T47D (cell line): ENCODE data around the gene ODAD2.

Experiments
- DNase-seq, 2 experiments: peaks; one replicate each; pipeline versions ENCODE4 v3.0.0 to v3.0.0-alpha.2; 2011 to 2012; ENCODE audit warnings: low read depth in 1 of 2, low spot score in 1 of 2
- JUND ChIP-seq: IDR thresholded peaks from 2 replicates; pipeline ENCODE4 v1.6.1; 2012; ENCODE audit warnings: low read depth
- in situ Hi-C: cut with HindIII; loops from 2 replicates; pipeline ENCODE4 v1.10.0; 2016; ENCODE audit warnings: low sequenced_read_pairs, low pct_unique_long_range_greater_than_20kb

Gene ODAD2, protein sequence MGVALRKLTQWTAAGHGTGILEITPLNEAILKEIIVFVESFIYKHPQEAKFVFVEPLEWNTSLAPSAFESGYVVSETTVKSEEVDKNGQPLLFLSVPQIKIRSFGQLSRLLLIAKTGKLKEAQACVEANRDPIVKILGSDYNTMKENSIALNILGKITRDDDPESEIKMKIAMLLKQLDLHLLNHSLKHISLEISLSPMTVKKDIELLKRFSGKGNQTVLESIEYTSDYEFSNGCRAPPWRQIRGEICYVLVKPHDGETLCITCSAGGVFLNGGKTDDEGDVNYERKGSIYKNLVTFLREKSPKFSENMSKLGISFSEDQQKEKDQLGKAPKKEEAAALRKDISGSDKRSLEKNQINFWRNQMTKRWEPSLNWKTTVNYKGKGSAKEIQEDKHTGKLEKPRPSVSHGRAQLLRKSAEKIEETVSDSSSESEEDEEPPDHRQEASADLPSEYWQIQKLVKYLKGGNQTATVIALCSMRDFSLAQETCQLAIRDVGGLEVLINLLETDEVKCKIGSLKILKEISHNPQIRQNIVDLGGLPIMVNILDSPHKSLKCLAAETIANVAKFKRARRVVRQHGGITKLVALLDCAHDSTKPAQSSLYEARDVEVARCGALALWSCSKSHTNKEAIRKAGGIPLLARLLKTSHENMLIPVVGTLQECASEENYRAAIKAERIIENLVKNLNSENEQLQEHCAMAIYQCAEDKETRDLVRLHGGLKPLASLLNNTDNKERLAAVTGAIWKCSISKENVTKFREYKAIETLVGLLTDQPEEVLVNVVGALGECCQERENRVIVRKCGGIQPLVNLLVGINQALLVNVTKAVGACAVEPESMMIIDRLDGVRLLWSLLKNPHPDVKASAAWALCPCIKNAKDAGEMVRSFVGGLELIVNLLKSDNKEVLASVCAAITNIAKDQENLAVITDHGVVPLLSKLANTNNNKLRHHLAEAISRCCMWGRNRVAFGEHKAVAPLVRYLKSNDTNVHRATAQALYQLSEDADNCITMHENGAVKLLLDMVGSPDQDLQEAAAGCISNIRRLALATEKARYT

DNA sequence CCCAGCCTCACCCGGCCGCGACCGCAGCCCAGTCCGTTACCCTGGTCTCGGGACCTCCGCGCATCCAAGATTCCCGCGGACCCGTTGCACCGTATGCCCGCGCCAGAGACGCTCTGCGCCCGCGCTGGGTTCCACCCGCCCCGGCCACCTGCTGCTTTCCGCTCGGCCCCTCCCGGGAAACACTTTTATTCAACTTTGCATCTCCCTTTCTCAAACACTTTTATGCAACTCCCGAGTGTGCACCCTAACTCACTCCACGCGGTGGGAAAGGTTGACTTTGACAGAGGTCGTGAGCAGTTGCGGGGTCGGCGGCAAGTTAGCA is at the start of gene ODAD2:
Gene ODAD2, minus strand, starts transcription at position 126 of the 322 bp plus-strand sequence. CDS start 3,937 bp downstream, outside the sequence.
- no peak for TF ChIP-seq JUND
- in situ Hi-C loops: no loop called here
- no peak for DNase-seq

DNA sequence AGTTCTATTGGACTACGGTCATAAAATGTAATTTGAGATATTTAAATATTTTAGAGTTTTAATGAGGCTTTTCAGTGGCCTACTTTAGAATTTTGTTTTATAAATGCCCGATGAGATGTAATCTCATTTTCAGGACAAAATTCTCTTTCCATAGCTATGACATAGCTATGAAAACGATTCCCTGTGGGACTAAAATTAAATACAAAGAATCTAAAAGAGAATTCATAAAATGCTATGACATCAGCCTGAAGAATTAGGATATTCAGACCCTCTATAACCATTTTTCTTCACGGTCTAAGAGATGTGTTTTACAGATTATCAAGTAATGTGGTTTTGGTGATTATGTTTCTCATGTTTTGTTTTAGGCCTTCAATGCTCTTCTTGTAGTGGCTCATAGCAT is 48.2 kb upstream of the ODAD2 start:
- no peak for TF ChIP-seq JUND
- in situ Hi-C loops: no loop called here
- no peak for DNase-seq

- DNase-seq: no peak
- no peak for TF ChIP-seq JUND
- in situ Hi-C loops: no loop called here
Observed at GRCh38 chr10:28046579-28046978, 47.7 kb upstream of the ODAD2 start.

- TF ChIP-seq JUND: no peak
- no peak for DNase-seq
Observed at GRCh38 chr10:28043941-28044340, 45.1 kb upstream of the ODAD2 start.

DNA sequence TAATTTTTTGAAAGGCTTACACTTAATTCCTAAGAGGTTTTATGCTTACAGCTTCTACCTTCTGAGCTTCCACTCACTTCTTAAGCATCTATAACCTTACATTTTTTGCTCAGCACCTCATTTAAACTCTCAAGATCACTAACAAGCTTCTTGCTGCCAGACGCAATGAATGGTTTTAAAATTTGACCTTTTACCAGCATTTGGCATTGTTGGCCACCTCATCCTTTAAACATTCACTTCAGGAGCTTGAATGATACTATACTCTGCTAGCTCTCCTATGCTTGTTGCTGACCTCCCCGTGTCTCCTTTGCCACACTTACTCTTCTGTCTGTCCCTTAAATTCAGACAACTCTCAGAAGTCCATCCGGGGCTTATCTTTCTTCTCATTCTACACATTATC is 37.7 kb upstream of the ODAD2 start:
- no peak for DNase-seq
- in situ Hi-C loops: no loop called here
- no peak for TF ChIP-seq JUND

More at GRCh38 chr10:28043941-28044340, 45.1 kb upstream of the ODAD2 start:
- in situ Hi-C loops: no loop called here

DNA sequence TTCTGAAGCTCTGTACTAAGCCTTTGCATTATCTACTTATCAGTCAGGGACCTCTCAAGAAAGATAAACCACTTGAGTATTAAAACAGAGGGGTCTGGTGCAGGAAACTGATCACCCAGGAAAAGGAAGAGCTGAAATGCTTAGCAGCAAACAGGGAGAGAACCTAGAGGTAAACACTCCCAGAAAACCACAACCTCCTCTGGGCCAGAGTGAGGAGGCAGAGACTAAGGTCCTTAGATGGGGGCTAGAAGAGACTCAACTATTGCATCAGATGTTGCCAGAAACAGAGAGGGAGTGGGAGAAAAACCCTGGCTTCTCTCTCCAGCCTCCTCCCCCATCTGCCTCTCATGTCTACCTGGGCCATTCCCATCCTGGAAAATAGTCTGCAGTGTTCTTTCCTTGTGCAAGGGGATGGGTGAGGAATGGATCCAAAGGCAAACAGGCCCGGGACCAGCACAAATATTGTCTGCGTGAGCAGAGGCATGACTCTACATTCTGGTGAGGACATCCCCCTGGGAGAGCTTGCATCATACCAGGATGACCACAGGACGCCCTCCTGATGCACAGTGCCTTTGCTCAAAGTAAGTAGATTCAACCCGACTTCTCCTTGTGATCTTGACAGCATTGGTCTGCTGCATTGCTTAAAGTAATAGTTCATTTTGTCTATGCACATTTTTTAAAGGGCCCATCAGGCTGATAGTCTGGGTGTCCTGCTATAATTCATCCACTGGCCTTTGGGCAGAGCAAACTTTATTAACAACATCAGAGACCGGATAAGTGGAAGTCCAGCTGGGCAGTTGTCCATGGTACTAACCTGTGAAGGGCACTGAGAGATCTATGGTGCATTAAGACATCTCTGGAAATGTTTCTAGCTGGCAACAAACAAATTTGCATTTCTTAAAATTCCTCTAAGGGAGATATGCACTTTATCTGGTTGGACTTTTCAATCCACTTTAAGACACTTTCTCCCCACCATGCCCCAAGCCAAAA is 22.4 kb upstream of the ODAD2 start:
- no peak for TF ChIP-seq JUND
- in situ Hi-C loops: no loop called here
- peak in 1 of 2 experiments; percentile 27 for DNase-seq

GRCh38 chr10:28020080-28020860 is 21.4 kb upstream of the ODAD2 start:
- in situ Hi-C loops: no loop called here
- no peak for DNase-seq

GRCh38 chr10:28014651-28015050 is 15.8 kb upstream of the ODAD2 start:
- in situ Hi-C loops: no loop called here
- no peak for DNase-seq
- TF ChIP-seq JUND: no peak

More at GRCh38 chr10:28020080-28020860, 21.4 kb upstream of the ODAD2 start:
- no peak for TF ChIP-seq JUND

DNA sequence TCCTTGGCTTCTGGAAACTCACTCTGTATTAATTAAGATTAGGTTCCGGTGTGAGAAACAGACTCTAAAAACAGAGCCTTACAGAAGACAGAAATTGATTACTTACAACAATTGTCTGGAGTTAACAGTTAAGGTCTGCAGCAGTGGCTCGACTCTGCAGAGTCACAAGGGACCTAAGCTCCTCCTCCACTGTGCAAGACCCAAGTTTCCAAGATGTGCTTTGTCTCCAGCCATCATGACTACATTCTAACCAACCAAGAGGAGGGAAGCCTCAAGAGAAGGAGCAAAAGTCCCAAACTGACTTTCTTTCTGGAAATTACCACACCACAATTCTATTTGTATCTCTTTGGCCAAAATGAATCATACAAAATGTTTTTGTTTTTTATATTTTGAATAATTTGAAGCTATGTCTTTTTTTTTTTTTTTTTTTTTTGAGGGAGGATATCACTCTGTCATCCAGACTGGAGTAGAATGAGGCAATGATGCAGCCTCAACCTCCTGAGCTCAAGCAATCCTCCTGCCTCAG is 14.2 kb upstream of the ODAD2 start:
- DNase-seq: no peak
- TF ChIP-seq JUND: no peak
- in situ Hi-C loops: no loop called here

DNA sequence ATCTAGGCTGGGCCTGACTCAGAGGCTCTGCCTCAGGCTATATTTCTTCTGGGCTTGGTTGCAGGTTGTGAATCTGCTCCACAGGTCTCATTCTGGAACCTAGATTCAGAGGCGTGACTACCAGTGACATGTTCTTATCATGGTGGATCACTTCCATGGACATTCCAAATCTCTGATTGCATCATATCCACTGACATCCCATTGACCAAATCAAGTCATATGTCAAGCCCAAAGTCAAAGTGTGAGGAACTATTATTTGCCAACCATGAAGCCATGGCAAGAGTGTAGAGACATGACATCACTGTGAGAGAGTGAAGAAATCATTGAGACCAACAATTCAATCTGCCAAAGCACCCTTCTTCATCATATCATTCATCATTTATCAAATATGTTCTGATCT is 11.9 kb upstream of the ODAD2 start:
- in situ Hi-C loops: no loop called here
- DNase-seq: no peak
- TF ChIP-seq JUND: no peak

DNA sequence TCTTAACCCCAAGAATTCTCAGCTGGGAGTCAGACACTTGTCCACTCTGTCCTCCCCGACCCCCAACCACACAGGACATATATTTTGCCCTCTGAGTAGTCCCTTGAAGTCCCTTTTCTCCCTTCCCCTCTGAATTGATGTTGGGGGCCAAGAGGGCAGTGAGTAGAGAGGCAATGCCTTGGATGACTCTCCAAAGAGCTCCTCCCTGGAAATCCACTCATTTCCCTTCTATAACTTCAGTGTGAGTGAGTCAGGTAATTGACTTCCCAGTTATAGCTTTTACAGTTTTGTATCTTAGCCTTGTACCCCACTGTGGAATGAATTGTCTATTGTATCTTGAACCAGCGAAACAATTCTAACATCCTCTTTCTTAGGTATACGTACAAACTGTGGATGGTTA is 9.2 kb upstream of the ODAD2 start:
- TF ChIP-seq JUND: no peak
- in situ Hi-C loops: no loop called here
- no peak for DNase-seq
